Activated CD4-positive, alpha-beta T cell treated with anti-CD3 and anti-CD28 coated beads, Interleukin-2, amount 50 U/mL, for 1 hour (primary cell): Measurements from ENCODE around the gene FAM174A.
"Not testable (repeated sequence)": the region's sequence is repeated elsewhere in the genome, so short reads cannot be mapped to it uniquely, and the experiment has no call there.

Experiments
- DNase-seq: peaks from one replicate; pipeline ENCODE4 v3.0.0-alpha.2; 2020

The FAM174A gene

DNA sequence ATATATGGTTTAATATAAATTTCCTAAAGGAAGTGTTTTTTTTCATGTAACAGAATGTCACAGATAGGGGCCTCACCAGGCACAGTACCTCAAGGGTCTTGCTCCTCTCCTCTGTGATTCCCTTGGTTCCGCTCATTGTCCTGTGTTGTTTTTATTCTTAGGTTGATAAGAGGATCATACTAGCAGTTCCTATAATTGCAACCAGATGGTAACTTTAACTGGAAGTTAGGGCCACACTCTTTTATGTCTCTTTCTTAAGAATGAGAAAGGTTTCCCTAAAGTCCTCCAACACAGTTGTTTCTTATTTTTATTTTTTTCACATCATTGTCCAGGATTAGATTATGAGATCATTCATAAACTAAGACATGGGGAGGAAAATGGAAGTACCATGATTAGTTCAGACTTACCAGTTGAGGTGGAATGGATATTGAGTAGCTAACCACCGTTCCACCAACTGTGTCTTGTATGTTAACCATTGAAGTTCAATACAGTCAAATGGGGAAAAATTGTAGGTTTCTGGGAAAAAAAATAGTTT is 41.1 kb downstream of the FAM174A start:
- DNase-seq: no peak

DNA sequence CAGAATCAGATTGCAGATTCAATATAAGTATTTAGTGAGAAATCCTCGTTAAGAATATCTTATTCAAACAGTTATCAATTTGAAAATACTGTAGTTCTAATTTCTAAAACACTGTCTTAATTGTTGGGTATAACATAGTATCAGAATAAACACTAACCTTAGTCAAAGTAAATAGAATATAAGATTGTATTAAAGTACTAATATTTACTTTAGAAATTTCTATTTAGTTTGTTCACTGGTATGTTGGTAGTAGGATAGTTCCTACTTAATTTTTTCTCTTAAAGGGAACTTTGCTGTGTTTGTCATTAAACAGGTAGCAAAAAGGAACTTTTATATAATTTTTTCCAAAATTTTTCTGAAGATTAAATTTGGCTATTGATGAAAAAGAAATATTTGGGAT is 42.3 kb downstream of the FAM174A start:
- no peak for DNase-seq

DNA sequence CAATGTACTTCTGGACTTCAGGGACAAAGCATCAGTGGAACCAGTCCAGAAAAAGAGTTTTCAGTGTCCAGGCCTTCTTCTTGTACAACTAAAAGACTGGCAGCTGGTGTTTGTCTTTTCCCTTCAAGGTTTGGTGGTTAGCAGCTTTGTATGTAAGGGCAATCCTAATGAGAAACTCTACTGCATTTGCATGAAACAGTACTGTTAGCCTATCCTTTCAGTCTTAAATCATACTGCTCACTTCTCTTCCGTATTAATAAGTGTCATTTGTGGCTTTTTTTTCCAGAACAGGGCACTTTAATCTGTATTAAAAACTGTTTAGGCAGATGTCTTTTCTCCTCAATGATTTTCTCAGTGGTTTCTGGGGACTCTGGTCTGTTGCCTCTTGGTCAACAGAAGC is 48.9 kb downstream of the FAM174A start:
- no peak for DNase-seq

DNA sequence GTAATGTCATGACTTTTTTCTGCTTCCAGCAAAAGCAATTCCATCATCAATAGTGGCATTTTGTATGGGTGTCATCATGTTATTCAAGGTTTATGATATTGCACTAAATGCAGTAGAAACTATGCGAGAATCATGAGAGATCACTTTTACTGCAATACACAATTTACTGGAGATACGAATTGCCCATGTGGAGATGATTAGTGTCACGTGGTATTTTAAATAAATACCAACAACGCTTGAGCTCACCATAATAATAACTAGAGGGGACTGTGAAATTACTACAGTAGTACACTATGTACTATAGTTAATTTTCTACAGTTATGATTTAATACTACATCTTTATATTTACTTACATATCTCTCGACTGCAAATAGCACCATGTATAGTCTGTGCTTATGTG is 49.7 kb downstream of the FAM174A start:
- DNase-seq: no peak

DNA sequence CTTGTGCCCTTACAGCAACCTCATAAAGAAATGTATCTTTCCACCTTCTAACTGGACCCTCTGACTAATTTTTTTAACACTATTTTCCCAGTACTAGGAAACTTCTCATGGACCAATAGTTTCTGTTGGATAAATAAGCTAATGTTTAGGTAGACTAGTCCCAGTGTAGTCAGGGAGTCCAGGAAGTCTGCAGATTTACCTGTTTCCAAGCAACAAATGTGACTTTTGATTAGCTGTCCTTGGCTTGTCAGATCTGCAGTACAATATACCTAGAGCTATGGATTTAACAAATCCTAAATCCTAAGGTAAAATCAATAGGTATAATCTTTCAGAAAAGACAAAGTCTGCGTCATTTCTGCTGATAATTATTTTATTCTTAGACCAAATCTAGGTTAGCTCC is 55.7 kb downstream of the FAM174A start:
- DNase-seq: no peak

DNA sequence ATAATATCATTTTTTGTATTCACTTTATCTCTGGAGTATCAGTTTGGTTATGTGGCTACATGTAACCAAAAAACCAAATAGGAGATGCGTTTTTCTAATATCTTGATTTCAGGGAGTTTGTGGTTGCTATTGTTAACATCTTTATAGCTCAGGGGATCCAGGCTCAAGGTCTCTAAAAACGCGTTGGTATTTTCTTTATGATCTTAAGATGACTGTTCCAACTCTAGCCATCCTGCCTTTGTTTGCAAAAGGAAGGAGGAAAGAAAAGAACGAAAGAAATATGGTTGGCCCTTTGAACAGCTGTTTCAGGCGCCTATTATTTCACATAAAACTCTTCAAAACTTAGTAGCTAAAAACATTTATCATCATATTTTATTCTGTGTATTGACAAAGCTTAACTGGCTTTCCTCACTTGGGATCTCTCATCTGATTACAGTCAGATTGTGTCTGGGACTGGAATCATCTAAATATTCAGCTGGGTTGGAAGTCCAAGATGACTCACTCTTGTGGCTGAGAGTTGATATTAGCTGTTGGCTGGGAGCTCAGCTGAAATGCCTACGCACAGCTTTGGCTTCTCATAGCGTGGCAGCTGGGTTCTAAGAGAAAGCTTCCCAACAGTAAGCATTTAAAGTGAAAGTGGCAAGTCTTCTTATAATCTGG is 60.1 kb downstream of the FAM174A start:
- DNase-seq: no peak

DNA sequence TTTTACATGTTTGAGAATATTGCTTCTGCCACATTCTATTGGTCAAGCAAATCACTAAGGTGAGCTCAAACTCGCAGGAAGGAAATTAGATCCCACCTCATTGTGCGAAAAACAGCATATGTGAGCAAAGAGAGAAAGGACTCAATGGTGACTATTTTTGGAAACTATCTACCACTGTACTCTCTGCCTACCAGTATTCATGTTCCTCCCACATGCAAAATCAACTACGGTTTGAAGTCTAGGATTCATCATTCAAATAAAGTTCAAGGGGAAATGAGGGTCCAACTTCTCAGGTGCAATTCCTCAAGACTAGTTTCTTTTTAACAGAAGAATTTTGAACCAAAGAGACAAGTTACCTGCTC is 60.6 kb downstream of the FAM174A start:
- no peak for DNase-seq

DNA sequence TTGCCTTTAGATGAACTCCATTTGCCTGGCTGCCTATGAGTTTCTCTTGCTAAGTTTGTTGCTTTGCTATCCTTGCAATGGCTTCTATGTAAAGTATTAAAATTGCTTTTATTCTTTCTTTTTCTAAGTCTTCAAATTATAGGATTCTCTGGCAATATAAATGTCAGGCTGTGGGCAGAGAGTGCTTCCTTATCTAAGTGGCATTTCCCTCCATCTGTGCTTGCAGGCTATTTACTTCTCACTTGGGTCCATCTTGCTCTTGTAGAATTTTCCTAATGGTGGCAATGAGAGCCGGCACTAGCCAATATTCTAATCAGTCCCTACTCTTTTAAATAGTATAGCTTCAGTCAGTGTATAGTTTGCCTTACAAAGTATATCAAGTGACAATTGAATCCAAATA is 63.3 kb downstream of the FAM174A start:
- DNase-seq: no peak

DNA sequence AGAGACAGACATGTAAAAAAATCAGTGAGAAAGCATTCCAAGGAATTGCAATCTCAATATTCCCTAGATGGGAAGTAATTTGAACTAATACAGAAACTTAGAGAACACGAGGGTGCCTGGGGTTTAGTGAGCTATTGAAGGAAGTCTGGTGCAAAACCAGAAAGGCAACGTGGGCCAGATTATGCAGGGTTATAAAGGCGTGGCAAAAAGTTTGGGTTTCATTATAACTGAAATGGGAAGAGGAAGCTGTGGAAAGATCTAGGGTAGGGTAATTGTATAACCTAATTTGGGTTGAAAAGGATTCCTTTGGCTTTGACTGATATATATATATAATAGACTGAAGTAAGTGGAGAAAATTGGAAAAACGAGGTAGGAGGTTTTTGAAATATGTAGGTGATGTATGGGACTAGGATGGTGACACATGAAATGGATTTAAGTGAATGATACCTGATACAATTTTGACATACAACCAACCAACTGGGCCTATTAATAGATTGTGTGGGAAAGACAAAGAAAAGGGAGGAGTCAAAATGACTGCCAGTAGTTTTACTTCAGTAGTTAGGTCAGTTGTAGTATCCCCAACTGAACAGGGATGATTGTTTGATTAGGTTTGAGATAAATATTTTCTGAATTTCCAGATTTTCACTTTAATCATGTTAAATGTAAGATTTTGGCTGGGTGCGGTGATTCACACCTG is 65.3 kb downstream of the FAM174A start:
- DNase-seq: no peak

DNA sequence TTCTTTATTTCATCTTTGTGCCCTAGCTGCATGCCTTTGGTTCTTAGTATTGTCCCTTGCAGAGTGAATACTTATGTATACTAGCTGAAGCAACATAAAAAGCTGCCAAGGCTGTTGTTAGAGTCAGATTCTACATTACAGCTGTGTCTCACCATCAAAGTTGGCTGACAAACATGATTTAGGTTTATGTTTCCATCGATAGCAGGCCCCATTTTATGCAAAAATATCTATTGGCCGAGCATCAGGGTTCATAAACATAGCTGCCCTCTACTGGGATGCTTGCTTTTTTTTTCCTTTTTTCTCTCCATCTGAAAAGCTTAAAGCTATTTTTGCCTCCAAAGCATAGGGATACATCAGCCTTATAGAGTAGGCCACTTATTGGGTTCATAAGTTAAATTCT is 68.0 kb downstream of the FAM174A start:
- DNase-seq: no peak

DNA sequence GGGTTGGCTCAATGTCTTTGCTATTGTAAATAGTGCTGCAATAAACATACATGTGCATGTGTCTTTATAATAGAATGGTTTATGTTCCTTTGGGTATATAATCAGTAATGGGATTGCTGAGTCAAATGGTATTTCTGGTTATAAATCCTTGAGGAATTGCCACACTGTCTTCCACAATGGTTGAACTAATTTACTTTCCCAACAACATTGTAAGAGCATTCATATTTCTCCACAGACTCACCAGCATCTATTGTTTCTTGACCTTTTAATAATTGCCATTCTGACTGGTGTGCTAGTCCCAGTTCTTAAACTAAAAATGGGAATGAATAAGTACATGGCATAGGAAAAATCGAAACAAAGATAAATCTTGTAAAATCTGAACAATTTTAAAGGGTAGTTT is 68.8 kb downstream of the FAM174A start:
- DNase-seq: not testable (repeated sequence)

DNA sequence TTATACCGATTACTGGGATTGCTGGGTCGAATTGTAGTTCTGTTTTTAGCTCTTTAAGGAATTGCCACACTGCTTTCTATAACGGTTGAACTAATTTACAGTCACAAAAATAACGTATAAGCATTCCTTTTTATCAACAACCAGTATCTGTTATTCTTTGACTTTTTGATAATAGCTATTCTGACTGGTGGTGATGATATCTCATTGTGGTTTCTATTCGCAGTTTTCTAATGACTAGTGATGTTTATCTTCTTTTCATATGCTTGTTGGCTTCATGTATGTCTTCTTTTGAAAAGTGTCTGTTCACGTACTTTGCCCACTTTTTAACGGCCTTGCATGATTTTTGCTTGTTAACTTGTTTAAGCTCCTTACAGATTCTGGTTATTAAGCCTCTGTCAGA is 74.4 kb downstream of the FAM174A start:
- DNase-seq: no peak

DNA sequence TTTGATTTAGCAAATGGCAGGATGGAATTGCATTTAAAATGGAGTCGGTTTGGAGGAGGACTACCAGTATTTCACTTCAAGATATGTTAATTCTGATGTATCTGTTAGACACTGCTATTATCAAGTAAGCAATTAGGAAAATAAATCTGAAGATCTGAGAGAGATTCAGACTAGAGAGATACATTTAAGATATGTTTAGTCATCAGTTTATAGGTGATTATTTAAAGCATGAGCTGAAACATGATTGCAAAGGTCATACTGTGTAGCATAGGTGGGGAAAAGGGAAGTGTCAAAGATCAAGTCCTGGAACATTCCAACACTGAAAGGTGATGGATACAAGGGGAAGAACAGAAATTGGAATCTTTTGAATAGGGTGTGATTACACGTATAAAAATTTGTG is 79.1 kb downstream of the FAM174A start:
- no peak for DNase-seq

DNA sequence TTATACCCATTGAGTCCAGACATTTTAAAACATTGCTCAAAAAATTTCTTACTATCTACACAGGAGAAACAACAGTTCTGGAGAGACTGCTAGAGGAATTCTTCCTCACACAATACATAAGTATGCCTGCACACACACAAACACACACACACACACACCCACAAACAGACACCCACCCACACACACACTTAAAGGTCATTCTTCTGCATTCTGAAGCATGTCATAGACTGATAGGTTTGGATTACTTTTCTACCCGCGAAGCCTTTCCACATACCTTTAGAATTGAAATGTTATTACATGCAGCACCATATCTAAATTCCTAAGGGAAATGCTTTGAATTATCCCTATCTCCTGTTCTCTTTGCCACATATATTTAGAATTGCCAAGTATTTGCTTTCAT is 80.2 kb downstream of the FAM174A start:
- no peak for DNase-seq

DNA sequence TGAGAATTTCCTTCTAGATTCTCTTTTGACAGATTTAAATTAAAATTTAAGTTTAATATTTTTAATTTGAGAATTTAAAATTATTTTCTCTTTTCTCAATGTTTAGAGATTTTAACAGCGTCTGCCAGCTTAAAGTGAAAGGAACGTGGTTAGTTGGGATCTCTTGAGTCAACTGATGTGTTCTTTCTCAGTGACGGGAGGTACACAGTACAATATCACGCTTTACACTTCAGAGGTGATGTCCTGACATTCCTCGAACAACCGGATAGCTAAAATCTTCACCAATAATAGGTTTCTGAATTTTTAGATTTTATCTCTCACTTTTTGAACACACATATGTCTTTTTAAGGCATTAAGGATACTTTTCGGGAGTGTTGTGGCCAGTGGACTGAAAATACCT is 81.1 kb downstream of the FAM174A start:
- no peak for DNase-seq

DNA sequence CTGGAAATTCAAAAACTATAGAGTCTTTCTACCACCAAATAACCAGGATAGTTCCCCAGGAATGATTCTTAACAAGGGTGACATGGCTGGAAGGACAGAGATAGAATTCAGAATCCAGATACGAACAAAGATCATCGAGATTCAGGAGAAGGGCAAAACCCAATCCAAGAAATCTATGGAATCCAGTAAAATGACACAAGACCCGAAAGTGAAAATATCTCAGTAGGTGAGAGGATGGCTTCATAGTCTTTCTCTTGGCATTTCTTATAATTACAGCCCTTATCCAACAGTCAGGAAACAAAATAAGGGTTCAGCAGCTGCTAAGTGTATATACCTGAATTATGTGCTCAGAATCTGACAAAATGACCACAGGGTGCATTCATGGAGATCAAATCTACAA is 81.8 kb downstream of the FAM174A start:
- no peak for DNase-seq

DNA sequence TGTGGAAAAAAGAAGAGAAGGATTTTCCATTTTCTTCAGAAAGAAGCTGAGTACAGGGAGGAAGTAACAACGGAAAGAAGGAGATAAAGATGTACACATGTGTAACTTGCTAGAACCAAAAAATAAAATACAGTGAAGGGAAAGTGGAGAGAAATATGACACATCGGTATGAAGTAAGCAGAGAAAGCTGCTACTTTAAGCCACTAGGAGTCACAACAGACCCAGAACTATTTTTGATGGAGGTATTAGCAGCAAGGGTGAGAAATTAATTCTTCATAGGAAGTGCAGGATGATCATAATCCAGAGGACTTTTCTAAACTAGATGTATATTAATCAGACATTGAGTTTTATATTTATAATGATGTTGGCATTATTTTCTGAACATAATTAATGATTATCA is 88.5 kb downstream of the FAM174A start:
- no peak for DNase-seq

DNA sequence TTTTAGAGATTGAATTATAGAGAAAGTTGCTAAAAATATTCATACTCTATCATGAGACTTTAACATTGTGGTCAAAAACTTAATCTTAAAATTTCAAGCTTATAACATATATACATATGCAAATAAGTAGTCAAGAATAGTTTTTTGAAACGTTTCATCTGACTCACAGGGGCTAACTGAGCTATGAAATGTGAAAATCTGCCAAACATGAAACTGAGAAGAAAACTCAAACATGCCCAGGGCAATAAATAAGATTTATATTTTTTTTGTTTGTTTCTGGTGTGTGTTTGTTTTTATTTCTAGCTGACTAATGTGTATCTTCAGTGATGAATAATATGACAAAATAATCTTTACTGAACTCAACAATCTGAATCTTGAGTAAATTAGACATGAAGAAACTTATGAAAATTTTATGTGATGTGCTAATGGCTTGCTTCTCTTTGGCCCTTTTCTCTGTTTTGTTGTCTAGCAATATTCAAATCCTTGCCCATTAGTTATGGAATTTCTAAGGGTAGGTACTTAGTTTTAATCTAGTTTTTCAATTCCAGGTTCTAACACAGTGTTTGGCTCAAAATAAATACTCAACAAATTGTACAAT is 99.9 kb downstream of the FAM174A start:
- no peak for DNase-seq
